Retina (tissue), 1 donor: ENCODE results near the gene INHBB.
A peak's percentile ranks its signal among the peaks of the same experiment; 100 is the strongest.
"Not testable (repeated sequence)": the region's sequence is repeated elsewhere in the genome, so short reads cannot be mapped to it uniquely, and the experiment has no call there.

Experiments
- DNase-seq: peaks from one replicate; pipeline ENCODE4 v3.0.0-alpha.2; 2016

Gene INHBB

DNA sequence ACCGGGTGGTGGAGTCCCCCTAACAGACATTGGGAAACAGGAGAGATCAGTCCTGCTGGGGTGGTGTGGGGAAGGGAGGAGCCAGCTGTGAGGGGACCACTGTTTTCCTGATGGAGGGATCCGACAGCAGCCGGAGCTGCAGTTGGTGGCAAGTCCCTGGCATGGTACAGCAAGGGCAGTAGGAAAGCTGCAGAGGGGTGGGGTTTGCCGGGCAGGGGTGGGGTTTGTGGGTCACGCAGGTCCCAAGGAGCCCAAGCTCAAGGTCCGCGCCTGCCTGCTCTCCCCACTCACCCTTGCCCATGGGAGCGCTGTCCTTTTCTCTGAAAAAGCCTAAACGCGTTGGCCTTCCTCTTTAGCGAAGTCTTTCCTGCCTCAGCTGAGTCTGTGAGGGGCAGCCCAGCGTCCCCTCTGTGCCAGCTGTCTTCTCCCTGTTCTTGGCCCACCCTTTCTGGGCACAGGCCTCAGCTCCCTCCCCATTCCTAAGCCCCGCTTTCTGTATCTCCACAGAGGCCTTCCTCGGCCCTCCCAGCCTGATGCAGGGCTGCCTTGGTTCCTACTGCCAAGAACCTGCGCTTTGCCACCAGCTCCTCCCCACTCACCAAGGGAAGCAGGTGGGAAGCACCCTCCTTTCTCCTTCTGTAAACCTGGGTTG is 29.3 kb upstream of the INHBB start:
- no peak for DNase-seq

- DNase-seq, result no peak
These were observed 28.8 kb upstream of the INHBB start for GRCh38 chr2:120317180-120317533.

DNA sequence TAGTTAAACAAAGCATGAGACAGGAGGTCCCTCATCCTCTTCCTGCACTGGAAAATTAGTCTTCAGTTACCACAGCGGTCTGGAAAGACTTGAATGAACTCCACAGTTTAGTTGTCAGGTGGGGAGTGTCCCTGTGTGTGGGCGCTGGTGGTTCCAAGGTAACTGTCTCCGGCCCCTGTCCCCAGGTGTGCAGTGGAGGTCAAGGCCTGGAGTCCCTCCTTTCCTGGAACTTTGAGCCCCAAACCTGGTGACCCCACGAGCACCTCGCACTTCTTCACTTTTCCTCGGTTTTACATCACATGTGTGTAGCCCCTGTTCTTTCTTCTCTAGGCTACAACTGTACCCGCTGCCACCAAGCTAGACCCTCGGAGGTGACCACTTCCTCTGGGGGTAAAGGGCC is 28.0 kb upstream of the INHBB start:
- DNase-seq, result no peak

DNA sequence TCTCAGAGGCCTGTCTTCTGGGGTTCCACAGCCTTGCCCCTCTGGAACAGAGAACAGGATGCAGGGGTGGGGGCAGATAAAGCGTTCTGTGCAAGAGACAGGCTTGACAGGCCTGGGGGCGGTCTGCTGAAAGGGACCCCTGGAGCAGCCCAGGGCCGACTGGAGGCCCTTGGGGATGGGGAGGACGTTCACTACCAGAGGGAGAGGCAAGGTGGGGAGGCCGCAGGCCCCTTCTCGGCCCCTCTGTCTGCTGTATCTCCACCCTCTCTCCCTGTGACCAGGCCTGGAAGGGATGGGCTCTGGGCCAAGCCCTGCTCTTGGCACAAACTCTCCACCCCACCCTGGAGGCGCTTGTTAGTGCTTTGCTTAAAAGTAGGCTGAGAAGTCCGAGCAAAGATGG is 27.3 kb upstream of the INHBB start:
- DNase-seq, result no peak

GRCh38 chr2:120319123-120319522 is 26.8 kb upstream of the INHBB start:
- no peak for DNase-seq

- DNase-seq, result no peak
These were observed 26.1 kb upstream of the INHBB start for GRCh38 chr2:120319686-120320317.

DNA sequence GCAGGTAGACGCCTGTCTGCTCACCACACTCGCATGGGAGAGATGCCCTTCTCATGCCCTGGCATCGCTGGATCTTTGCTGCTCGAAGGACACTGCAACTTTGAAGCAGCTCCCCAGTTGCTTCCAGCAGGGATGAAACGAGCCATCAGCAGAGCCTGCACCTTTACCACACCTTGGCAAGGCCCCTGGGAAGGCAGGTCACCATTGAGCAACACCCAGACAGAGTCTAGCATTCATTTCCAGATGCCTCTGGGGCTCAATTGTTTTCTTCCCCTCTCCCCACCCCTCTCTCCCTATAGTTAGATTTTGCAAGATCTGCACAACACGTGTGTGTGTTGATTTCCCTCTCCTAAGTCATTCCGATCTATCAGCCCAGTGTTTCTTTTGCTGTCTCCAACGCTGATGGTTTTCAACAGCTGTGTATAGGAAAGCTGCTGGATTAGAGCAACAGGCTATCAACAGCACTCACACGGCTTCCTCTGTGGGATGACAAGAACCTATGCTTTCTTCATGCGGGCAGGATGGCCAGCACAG is 25.6 kb upstream of the INHBB start:
- DNase-seq, result no peak

- not testable (repeated sequence) for DNase-seq
These were observed 24.9 kb upstream of the INHBB start for GRCh38 chr2:120320887-120321556.

GRCh38 chr2:120321721-120322284 is 24.1 kb upstream of the INHBB start:
- DNase-seq, result no peak

GRCh38 chr2:120322329-120322728 is 23.6 kb upstream of the INHBB start:
- DNase-seq, result no peak

DNA sequence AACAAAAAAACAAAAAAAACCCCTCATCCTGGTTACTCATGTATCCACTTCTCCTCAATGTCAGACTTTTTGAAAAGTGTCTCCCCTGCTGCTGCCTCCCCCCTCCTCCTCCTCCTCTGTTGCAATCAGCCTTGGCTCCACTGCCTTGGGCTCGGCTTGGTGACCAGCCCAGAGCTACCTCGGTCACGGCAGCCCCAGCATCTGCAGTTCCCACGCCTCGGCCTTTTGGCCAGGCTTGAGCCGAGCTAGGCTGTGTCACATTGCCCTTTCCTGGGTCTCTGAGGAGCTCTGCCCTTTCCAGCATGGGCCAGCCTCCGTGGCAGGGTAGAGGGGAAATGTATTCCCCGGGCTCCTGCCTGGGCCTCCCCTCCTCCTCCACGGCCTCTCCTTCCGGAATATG is 22.7 kb upstream of the INHBB start:
- no peak for DNase-seq

DNA sequence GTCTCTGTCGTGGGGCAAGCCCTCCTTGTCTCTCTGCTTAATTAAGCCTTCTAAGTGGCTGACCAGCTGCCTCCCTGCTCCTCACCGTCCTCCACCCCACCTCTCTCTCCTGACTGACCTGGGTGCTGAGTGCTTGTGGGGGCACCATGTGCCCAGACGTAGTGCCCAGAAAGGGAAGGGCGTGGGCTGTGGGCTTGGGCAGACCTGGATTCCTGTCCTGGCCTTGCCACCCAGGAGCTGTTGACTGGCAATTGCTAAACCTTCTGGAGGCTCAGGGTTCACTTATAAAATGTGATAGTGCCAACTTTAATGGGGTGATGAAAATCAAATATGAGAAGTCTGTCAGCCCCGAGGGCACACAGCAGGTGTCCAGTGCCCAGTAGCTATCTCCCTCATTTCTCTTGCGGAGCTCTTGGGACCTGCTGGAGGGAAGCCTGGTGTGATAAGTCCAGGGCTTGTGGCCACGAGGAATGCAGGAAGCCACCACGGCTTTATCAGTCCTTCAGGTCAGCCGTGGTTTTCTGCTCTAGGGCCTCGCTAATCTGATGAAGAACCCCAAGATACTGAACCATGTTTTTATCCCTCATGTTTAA is 22.0 kb upstream of the INHBB start:
- no peak for DNase-seq

- no peak for DNase-seq
These were observed 21.0 kb upstream of the INHBB start for GRCh38 chr2:120324933-120325332.

GRCh38 chr2:120326066-120326465 is 19.9 kb upstream of the INHBB start:
- no peak for DNase-seq

GRCh38 chr2:120330946-120331822 is 14.8 kb upstream of the INHBB start:
- no peak for DNase-seq

DNA sequence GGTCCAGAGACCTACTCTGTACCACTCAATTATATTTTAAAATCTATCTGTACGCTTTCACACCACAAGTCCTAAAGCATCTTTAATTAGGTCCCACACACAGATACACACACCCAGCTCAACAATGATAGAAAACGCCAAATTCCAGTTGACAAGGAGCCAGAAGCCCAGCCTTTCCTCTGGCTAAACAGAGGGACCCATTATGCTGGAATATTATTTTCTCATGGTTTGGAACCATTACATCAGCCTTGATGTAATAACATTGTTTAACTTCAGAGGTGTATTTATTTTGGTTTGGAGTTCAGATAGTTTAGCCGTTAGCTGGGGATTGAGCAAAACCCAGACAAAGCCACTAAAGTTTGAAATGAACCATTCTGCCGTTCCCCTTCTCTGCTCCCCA is 14.0 kb upstream of the INHBB start:
- DNase-seq, result no peak

- DNase-seq, result no peak
These were observed 13.6 kb upstream of the INHBB start for GRCh38 chr2:120332384-120332783.

- DNase-seq, result no peak
These were observed 11.9 kb upstream of the INHBB start for GRCh38 chr2:120334068-120334467.

DNA sequence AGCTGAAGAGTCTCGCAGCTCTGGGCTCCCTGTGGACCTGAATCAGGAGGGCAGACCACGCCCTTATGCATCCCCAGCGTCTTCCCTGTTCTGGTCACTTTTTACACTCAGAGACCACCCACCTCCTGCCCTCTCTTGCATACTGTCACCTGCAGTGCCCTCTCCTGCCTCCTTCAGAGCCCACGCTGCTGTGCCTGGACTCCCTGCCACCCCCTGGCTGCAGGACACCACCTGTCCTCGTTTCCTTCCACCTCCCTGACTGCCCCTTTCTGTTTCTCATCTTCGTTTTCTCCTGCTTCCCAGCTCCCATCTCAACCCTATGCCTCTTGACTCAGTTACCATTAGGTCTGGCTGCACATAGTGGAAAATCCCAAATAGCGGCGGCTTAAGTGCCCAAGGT is 9.2 kb upstream of the INHBB start:
- no peak for DNase-seq

GRCh38 chr2:120338015-120338414 is 7.9 kb upstream of the INHBB start:
- no peak for DNase-seq

DNA sequence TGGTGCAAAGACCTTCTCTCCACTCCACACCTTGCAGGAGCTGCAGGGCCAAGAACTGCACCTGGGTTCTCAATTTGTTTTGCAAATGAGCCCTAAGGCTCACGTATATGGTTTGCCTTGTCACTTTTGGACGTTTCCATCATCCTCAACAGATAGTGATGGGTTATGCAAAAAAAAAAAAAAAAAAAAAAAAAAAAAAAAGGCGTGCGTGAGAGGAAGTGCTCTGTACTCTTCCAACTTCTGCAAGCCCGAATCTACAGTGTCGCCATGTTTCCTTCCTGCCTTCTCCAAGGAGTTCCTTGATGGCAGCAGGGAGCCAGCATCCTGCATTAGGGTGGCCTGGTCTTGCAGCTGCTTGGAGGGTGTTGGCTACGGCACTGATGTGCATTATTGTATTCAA is 4.0 kb upstream of the INHBB start:
- no peak for DNase-seq

GRCh38 chr2:120342446-120342845 is 3.5 kb upstream of the INHBB start:
- DNase-seq, result peak; percentile 78

DNA sequence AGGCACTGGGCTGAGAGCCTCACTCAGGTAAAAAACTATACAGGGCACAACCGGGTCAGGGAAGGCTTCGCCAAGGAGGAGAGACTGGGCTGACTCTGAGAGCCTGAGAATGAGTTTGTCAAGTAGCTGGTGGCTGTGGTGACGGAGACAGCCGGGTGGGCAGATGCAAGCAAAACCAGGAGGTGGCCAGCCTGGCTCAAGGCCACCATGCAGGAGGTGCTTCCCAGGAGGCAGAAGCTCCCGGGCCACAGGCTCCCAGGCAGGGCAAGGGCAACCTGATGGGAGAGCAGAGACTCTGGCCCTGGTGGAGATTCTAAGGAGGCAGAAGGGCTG is 2.9 kb upstream of the INHBB start:
- no peak for DNase-seq
